ENCODE data around the gene ZSWIM7. TPM values are rescaled to one million over a fixed set of nuclear protein-coding genes. Genes with fewer than 3 reads are reported as not detected.
A peak's percentile ranks its signal among the peaks of the same experiment; 100 is the strongest.

The ZSWIM7 gene
- total RNA-seq, 1 donor = 5.6 TPM

DNA sequence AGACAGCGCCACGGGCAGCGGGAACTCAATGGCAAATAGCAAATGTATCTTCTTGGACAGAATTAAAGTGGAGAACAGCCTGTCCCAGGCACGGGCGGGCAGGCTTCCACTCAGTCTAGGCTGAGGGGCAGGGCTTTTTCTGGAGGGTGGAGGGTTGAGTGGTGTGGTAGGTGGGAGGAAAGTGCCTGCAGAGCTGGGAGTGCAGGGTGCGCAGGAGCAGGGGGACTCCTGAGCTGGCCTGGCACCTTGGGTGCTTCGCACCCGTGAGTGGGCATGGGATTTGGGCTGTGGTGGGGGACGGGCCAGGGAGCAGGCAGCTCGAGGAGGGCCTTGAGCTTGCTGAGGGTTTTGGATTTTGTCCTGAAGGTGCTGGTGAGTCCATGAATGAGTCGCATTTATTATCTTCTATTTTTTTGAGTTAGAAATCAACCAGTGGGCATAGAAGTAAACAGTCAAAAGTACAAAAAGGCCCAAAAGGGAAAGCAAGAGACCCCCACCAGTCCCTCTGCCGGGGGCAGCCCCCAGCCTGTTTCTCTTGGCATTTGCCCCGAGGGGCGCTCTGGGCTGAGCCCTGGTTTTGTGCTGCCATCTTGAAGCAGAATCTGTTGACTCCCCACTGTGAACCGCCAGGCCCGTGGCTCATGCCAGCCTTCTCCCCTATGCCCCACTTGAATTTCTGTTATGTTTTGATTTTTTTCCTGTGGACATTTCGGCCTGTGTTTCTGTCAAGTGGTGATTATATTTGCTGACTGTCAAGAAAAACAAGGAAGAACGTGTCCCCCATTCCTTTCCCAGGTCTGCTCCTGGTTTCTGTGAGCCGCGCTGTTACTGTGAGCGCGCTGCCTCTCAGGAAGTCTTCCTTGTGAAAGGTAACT is 46.4 kb downstream of the ZSWIM7 start:
- no peak overlapping the region for H3K4me3 ChIP-seq (ENCODE audit: low read depth, low read length)
- DNase-seq (ENCODE audit: low read depth) = no peak
- TF ChIP-seq, protein P1, sequence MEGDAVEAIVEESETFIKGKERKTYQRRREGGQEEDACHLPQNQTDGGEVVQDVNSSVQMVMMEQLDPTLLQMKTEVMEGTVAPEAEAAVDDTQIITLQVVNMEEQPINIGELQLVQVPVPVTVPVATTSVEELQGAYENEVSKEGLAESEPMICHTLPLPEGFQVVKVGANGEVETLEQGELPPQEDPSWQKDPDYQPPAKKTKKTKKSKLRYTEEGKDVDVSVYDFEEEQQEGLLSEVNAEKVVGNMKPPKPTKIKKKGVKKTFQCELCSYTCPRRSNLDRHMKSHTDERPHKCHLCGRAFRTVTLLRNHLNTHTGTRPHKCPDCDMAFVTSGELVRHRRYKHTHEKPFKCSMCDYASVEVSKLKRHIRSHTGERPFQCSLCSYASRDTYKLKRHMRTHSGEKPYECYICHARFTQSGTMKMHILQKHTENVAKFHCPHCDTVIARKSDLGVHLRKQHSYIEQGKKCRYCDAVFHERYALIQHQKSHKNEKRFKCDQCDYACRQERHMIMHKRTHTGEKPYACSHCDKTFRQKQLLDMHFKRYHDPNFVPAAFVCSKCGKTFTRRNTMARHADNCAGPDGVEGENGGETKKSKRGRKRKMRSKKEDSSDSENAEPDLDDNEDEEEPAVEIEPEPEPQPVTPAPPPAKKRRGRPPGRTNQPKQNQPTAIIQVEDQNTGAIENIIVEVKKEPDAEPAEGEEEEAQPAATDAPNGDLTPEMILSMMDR (IDR thresholded peaks at IDR 0.05; ENCODE audit: insufficient read depth, low read depth, low read length) = no peak

- no peak for DNase-seq (ENCODE audit: low read depth)
- TF ChIP-seq, protein P1 (IDR thresholded peaks at IDR 0.05; ENCODE audit: insufficient read depth, low read depth, low read length) = no peak
- no peak overlapping the region for H3K4me3 ChIP-seq (ENCODE audit: low read depth, low read length)
Observed at GRCh38 chr17:15952048-15952532, 47.4 kb downstream of the ZSWIM7 start.

DNA sequence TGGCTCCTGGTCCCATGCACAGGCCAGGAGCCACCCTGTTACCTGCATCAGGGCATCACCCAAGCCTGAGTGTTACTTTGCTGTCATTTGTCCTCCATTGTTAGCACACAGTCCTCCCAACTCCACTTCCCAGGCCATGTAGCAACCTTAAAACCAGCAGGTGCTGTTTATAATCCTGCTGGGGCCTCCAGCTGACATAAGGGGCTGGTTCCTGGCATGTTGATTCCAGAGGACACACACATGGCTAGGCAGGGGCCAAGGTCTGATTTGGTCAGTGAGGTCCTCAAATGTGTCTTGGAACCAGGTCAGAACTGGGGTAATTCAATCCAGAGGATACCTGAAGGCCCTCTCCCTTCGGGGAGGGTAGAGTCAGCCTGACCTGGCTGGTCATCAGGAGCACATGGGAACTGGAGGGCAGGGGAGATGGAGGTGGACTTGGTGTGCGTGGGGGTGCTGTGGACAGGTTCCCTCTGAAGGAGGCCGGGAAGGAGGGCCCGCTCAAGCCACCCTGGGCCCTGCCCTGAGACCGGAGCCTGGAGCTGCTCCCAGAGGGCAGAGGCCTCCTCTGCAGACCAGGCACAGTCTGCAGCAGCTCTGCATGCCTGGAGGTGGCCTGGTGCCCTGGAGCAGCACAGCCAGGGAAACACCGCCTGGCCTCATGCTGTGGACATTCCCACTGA is 48.0 kb downstream of the ZSWIM7 start:
- DNase-seq (ENCODE audit: low read depth) = no peak
- no peak overlapping the region for H3K4me3 ChIP-seq (ENCODE audit: low read depth, low read length)
- TF ChIP-seq, protein P1 (IDR thresholded peaks at IDR 0.05; ENCODE audit: insufficient read depth, low read depth, low read length) = no peak

- H3K4me3 ChIP-seq (ENCODE audit: low read depth, low read length) = peak overlapping the region; percentile 89
- DNase-seq (ENCODE audit: low read depth) = no peak
- TF ChIP-seq, protein P1 (IDR thresholded peaks at IDR 0.05; ENCODE audit: insufficient read depth, low read depth, low read length) = no peak
Observed at GRCh38 chr17:15947976-15948752, 51.3 kb downstream of the ZSWIM7 start.

- TF ChIP-seq, protein P1 (IDR thresholded peaks at IDR 0.05; ENCODE audit: insufficient read depth, low read depth, low read length) = no peak
- peak; percentile 48 for DNase-seq (ENCODE audit: low read depth)
- peak overlapping the region; percentile 89 for H3K4me3 ChIP-seq (ENCODE audit: low read depth, low read length)
Observed at GRCh38 chr17:15947271-15947670, 52.2 kb downstream of the ZSWIM7 start.

DNA sequence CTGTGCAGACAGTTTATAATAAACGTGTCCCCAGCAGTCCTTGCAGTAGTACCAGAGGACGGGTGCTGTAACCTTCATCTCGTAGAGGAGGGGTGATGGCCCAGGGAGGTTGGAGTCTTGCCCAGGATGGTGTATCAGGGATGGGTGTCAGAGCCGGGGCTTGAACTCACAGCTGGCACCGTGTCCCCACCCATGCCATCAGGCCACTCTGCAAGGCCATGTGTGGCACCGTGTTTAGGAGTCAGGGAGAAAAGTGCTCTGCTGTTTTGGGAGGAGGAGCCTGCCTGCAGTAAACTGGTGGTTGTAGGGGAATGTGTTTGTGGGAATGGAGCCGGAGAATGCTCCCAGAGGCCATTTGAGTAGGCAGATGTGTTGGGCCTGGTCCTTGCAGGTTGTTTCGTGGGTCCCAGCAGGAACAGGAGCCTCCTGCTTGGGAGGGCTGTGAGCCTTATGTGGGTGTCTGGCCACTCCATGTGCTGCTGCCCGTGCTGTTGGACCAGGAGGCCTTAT is 52.8 kb downstream of the ZSWIM7 start:
- TF ChIP-seq, protein P1 (IDR thresholded peaks at IDR 0.05; ENCODE audit: insufficient read depth, low read depth, low read length) = no peak
- peak; percentile 61 for DNase-seq (ENCODE audit: low read depth)
- H3K4me3 ChIP-seq (ENCODE audit: low read depth, low read length) = peak overlapping the region; percentile 89

Data from fibroblast of villous mesenchyme (primary cell).